HG03103 (cell line): ENCODE results near the gene TSHB.
A peak's percentile ranks its signal among the peaks of the same experiment; 100 is the strongest.

Source experiments
- ATAC-seq: cut with Tn5 transposase; IDR thresholded peaks from one replicate; pipeline ENCODE4 v1.9.1; 2021; ENCODE audit warnings: low read depth; ENCODE audit not compliant: unreplicated experiment

Gene TSHB

GRCh38 chr1:115057661-115058254 is 28.1 kb downstream of the TSHB start:
- no peak for ATAC-seq

GRCh38 chr1:115059316-115059715 is 29.7 kb downstream of the TSHB start:
- no peak for ATAC-seq

DNA sequence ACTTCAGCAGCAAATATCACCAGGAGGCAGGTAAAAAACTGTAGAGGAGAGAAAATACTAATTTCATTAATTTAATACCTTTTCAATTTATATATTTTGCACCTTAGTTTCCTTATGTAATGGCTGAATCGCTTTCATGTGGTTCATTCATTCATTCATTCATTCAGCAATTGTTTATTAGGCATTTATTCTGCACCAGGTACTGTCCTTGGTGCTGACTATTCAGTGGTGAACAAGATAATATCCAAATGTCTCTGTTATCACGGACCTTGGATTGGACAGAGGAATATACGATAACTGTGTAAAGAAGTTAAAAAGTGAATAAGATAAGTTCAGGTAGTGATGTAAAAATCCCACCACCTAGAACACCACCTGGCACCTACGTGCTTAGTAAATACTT is 30.9 kb downstream of the TSHB start:
- ATAC-seq = no peak

- peak; percentile 64 for ATAC-seq
Observed at GRCh38 chr1:115062542-115063004, 32.9 kb downstream of the TSHB start.

GRCh38 chr1:115063228-115063901 is 33.7 kb downstream of the TSHB start:
- ATAC-seq = no peak

DNA sequence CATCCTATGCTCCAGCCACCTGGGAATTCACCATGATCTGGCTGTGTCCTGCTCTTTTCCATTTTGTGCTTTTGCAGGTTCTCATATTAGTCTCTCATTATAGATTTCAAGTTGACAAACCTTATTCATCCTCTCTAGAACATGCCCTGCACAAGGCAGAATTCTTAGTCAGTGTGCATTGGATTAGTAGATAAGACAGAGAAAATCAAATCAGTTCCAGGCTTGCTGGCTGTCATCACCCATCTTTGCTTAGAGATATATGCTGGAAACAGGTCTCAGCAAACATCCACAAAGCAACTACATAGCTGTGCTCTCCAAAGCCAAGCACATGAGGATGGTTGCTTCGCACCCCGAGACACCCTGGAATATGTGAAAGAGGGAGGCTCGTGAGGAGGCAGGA is 34.8 kb downstream of the TSHB start:
- ATAC-seq = no peak

- ATAC-seq = no peak
Observed at GRCh38 chr1:115065021-115065420, 35.4 kb downstream of the TSHB start.

- no peak for ATAC-seq
Observed at GRCh38 chr1:115067161-115067859, 37.7 kb downstream of the TSHB start.

DNA sequence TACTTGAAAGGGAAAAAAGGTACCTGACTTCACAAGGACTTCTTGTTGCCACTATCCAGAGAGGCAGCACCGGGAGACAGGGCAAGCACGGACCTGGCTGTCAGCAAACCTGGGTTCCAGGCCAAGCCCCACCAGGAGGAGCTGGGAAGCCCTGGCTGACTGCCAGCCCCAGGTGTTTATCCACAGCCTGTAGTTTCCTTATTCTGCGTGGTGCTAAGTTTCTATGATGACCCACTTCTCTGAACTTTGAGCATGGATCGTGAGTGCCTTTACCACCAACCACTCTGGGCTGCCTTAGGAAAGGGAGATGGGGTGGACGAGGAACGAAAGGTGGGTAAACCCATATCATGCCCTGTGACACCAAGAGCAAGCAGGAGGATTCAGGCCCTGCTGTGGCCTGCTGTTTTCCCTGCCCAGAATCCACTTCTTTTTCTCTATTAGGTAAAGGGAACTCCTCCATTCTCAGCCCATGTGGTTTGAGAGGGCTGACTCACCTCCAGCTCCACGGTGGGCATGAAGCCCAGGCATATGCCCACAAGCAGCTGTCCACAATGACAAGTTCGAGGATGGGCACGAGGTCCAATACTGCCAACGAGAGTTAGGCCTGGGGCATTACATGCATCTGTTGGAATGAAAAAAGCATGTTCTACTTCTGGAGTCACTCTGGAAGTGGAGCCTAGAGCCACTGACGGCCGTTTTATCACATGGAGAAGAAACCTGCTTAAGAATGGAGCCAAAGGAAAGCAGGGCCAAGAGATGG is 39.4 kb downstream of the TSHB start:
- no peak for ATAC-seq

- ATAC-seq = no peak
Observed at GRCh38 chr1:115069659-115070308, 40.2 kb downstream of the TSHB start.

DNA sequence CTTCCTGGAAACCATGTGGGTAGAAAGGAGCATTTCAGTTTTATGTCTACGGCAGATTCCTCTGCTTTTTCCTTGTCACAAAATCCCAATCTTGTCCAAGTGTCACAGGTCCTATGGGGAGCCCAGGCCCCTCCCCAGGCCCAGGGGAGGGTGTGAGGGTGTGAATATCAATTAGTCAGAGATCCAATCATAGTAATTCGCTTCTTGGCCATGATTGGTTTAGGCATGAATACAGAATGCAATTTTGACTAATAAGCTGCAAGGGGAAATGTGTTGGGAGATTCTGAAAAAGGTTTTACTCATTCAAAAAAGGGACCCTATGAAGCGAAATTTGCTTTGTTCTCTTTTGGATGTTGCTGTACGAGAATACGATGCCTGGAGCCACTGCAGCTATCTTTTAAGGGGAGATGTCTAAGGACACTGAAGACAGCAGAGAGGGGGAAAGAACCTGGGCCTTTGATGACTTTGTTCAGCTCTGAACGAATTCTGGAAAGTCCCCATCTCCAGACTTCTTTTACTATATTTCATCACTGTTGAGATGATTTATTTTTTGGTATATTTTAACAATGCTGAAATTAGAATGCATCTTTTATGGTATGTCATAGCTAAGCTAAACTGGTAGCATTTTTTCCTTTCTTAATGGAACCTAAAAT is 41.5 kb downstream of the TSHB start:
- no peak for ATAC-seq

GRCh38 chr1:115073298-115074087 is 43.9 kb downstream of the TSHB start:
- ATAC-seq = no peak

DNA sequence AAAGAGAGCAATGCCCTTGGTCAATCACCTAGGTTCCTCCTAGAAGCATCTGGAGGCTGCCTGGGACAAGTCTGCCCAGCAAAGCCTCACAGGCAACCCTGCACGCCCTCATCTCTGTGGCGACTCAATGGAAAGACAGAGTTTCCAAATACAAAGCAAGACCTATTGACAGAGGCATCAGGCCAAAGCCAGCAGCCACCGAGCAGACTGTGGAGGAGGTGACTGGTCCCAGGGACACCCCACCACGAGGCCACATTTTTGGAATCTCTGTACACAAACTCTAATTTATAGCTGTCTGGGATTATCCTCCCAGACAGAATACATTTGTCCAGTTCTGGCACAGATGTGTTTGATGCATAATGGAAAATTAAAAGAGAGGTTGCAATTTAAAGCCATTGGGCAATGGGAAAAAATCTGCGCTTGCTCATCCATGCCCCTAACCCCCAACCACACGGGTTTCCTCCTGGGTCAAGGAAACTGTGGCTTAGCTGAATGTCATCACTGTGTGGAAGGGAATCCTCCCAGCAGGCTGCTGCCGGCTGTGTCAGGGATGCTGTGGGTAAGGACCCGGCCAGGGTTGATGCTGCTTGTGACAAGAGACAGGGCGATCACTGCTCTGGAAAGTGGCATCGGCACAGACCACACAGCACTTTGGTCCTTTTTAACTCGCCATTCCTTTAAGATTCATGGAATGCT is 45.4 kb downstream of the TSHB start:
- no peak for ATAC-seq

- ATAC-seq = no peak
Observed at GRCh38 chr1:115076384-115076915, 46.8 kb downstream of the TSHB start.

GRCh38 chr1:115077286-115077983 is 47.8 kb downstream of the TSHB start:
- no peak for ATAC-seq

GRCh38 chr1:115077984-115078330 is 48.3 kb downstream of the TSHB start:
- no peak for ATAC-seq

DNA sequence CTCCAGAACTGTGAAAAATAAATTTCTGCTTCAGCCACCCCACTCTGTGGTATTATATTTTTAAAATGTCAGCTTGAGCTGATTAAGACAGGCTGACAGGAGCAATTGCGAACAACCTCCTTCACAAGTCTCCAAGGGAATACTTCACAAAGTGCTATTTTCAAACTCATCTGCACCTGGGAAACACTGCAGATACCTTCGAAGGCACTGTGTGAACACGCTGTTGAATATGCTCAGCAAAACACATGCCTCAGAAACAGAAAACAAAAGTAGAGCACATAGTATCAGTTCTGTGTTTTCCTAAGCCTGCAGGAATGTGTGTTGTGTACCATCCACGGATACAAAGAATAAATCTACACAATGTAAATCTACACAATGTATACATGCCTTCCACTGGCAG is 49.1 kb downstream of the TSHB start:
- no peak for ATAC-seq

GRCh38 chr1:115082949-115083348 is 53.3 kb downstream of the TSHB start:
- no peak for ATAC-seq
